NB4 (cell line): ENCODE measurements around the gene AP3S2.

Source experiments
- CTCF ChIP-seq: IDR thresholded peaks from one replicate; pipeline ENCODE4 v1.5.1; 2012; ENCODE audit warnings: low read depth, low read length
- MAX ChIP-seq: IDR thresholded peaks from 2 replicates; pipeline ENCODE4 v1.6.1; 2011; ENCODE audit warnings: low read depth, low read length
- POLR2A ChIP-seq: IDR thresholded peaks from 2 replicates; pipeline ENCODE4 v1.6.1; 2011; ENCODE audit warnings: mild to moderate bottlenecking; ENCODE audit not compliant: insufficient read length; ENCODE audit errors: extremely low read depth

- TF ChIP-seq CTCF = no peak
- TF ChIP-seq MAX = no peak
- no peak for TF ChIP-seq POLR2A
Observed at GRCh38 chr15:89828281-89829145, 65.3 kb downstream of the AP3S2 start.
